Left ventricle myocardium superior (tissue), 1 donor: ENCODE measurements around the gene ARIH2. TPM values are rescaled to one million over a fixed set of nuclear protein-coding genes. Genes with fewer than 3 reads are reported as not detected.
"Not testable (repeated sequence)": the region's sequence is repeated elsewhere in the genome, so short reads cannot be mapped to it uniquely, and the experiment has no call there.

Experiments used
- ATAC-seq: fragments of 200-7000 bp; cut with Tn5 transposase; one replicate; pipeline ENCODE4 v1.9.1; 2020; ENCODE audit warnings: mild to moderate bottlenecking, moderate library complexity
- DNase-seq: peaks from one replicate; pipeline ENCODE4 v3.0.0-alpha.2; 2020
- intact Hi-C: fragments of 100-400 bp; cut with micrococcal nuclease; formaldehyde crosslinking; loops from one replicate; pipeline ENCODE4 v1.11.0; 2022
- long read RNA-seq: library from polyadenylated mRNA; unstranded; transcript quantifications from one replicate; pipeline ENCODE4 v2.0.0, GENCODE V29; 2021
- total RNA-seq: library from RNA; stranded (reverse); fragmentation: NEBNext Ultra II Directional; extraction: Animal tissue kit (Norgen Biotek cat#: 25700); gene quantifications from one replicate; pipeline ENCODE4 v1.2.1, GENCODE V29; 2021
- donor health status: DM: no; HTN: yes; CAD: no; lungs with severe emphysema.

ARIH2 gene
- total RNA-seq = 141 TPM
- long read RNA-seq, full-length matches to known transcripts = 202 of 351 reads
- long read RNA-seq, partial matches to known transcripts = 48 of 351 reads
- long read RNA-seq, other reads (novel, unspliced or antisense) = 101 of 351 reads

DNA sequence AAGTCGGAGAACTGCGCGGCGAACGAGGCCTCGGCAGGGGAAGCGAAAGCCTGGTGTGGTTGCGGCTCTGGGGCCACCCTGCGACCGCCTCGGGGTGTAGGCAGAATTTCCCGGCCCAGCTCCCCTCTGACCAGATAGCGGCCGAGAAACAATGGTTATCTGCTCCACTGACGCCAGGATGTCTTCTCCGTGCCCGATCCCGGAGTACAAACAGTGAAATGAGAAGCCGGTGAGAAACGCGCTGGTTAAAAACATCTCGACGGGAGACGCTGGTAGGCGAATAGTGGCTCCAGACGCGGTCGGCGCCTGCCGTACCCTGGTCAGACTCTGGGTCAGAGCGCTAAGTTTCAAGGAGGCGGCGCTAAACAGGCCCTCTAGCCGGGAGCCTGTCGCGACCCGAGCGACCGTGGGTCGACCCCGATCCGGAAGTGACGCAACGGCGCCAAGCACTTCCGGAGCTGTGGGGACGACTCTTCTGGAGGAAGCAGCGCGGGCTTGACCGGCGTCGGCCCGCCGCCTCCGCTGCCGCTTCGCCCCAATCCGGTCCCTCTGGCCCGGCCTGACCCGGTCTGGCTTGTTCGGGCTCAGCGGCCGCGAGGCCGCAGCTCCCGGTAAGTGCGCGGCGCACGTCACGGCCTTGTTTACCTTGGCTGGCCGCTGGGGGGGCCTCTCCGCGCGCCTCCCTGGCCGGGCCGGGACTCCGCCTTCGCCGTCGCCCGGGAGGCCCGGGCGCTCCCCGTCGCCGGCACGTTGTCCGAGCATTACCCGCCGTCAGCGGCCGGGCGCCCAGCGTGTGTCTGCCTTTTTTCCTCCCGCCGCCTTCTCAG is at the start of gene ARIH2:
Gene ARIH2 (plus strand): TSS at position 455 of the 827 bp plus-strand sequence. CDS start 8,717 bp downstream, outside the sequence.
- ATAC-seq = peak; percentile 96
- peak; percentile 97 for DNase-seq
- intact Hi-C loops = no loop called here

DNA sequence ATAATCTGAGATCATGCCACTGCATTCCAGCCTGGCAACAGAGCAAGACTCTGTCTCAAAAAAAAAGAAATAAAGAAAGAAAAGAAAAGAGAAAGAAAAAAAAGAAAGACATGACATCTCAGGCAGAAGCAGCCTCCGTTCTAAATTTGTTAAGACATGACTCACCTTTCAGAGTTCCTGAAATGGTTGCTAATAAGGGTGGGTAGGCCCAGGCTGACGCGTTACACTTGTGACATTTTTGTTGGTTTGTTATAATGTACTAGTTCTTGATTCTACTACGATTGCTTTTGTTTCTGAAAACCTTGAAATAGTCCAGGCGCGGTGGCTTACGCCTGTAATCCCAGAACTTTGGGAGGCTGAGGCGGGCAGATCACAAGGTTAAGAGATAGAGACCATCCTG is 41.0 kb upstream of the ARIH2 start:
- intact Hi-C loops = no loop called here
- DNase-seq = no peak
- ATAC-seq = no peak

DNA sequence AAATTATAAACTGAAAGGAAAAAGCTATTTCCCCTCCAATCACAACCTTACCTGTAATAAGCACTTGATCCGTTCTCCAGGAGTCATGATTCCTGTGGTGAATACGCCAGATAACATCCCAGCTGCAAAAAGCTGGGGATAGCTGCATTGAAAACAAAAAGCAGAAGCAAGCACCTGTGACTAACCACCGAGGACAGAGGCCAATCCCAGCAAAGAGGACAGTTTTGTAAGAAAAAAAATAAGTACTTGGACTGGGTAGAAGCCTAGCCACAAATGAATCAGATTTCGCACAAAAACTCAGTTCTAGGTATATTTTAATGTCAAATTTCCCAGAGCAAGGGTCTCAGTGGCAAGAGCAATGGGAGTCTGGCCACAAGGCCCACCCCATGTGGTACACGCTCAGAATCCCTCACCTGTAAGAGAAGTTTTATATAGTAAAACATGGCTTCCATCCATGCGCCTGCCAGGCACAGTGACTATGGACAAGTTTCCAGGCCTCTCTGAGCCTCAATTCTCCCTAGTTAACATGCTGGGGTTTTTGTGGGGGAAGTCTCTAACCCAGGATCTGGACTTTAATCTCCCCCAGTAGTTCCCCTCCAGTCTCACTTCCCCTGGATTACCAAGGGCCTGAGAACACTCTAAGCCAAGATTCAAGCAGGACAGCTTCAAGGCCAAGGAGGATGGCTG is 39.2 kb upstream of the ARIH2 start:
- DNase-seq (no peak), ATAC-seq (no peak)
- intact Hi-C loops = no loop called here

DNA sequence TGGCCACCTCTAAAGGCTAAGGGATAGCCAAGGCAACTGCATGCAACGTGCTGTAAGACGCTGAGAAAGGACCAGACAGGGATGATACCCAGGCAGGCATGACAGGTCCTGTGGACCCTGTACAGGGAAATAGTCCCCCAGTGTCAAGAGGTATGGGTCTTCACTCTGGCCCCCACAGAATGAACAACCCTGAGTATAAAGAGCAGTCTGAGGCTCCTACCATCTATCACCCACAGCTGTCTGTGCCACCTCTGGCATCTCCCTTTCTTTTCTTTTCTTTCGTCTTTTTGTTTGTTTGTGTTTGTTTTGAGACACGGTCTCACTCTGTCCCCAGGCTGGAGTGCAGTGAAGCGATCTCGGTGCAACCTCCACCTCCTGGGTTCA is 38.7 kb upstream of the ARIH2 start:
- ATAC-seq (no peak), DNase-seq (no peak)
- intact Hi-C loops = no loop called here

DNA sequence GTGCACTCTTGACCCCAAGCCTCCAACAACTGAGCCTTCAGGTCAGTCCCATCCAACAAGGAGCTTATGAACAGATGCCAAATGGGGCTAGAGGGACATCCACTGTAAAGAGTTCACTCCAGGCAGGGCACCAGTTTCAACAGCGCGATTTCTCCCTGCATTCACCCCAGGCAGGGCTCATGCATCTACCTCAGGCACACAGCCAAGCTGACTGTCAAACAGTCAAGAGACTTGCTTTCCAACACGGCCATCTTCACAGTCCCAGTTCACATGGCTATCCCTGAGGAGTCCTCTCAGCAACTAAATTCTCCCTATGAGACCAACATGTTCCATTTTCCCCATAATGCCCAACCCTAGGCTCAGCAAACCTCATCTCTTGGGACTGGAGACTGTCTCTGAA is 37.6 kb upstream of the ARIH2 start:
- intact Hi-C loops = no loop called here
- ATAC-seq = peak; percentile 71
- peak; percentile 34 for DNase-seq

DNA sequence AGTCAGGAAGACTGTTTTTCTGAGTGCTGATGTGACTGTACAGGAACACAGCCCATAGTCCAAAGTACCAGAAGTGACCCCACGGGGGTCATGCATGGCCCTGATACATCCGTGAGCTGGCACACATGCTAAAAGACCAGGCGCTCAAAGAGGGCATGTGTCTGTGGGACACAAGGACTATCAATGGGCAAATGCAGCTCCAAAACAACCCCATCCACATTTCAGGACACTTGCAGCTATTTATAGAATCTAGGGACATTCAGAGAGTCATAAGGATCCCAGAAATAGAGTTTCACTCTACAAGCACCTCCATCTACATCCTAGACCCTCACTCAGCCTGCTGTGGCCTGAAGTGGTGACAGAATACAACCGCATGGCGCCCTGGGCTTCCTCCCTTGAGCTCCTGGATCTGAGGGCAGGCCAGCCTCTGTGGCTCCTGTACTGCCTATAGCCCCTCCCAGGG is 37.0 kb upstream of the ARIH2 start:
- ATAC-seq (peak; percentile 81), DNase-seq (peak; percentile 39)

DNA sequence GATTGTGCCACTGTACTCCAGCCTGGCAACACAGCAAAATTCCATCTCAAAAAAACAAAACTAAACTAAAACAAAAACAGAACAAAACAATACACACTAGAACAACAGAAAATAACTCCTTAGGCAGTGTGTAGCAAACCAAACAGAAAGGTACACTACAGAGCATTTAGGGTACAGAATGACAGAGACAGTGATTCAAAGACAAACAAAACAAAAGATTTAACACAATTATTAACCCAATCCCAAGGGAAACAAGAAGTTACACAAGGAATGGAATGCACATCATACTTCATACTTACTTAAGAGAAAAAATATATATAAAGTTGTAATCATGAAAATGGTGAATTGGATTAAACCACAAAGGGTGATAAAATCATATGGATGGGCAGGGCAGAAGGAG is 32.9 kb upstream of the ARIH2 start:
- intact Hi-C loops = no loop called here
- ATAC-seq (no peak), DNase-seq (no peak)

More for the DNA sequence above, 37.0 kb upstream of the ARIH2 start:
- intact Hi-C loops = no loop called here

DNA sequence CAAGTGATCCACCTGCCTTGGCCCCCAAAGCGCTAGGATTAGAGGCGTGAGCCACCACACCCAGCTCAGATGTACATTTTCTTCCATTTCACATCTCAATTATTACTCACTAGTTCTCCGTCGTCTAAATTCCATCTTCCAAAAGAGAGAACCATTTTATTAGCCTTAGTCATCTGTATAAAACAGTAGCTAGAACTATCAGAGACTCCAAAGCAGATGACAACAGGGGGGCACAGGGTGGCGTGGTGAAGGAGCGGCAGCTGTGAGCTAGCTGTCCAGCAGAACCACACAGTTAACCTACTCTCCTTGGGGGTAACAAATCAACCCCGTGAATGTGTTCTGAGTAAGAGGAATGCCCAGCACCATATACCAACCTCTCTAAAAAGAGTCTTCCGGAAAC is 27.0 kb upstream of the ARIH2 start:
- ATAC-seq (no peak), DNase-seq (no peak)
- intact Hi-C loops = no loop called here

DNA sequence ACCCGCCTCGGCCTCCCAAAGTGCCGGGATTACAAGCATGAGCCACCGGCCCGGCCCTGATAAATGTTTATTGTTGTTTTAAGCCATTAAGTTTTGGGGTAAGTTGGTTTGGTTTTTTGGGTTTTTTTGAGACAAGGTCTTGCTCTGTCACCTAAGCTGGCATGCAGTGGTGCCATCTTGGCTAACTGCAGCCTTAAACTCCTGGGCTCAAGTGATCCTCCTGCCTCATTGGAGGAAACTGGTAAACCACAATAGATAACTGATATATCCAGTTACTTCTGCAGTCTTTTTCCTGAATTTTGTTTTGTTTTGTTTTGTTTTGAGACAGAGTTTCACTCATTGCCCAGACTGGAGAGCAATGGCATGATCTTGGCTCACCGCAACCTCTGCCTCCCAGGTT is 24.1 kb upstream of the ARIH2 start:
- DNase-seq (no peak), ATAC-seq (no peak)
- intact Hi-C loops = no loop called here

DNA sequence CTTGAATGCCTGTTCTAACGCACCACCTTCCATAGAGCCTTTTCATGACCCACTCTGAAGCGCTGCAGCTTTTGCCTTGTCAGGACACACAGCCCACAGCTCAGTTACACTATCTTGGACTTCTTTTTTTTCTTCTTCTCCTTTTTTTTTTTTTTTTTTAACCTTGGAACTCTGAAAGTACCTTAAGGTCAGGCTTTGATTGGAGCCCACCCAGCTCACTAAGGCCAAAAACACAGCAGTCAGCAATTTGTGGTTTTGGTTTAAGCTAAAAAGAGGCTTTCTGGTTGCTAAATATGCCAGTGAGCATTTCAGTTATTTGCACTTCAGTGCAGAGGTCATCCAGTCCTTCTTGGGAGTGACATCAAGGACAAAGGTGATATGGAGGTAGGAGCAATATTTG is 21.7 kb upstream of the ARIH2 start:
- intact Hi-C loops = no loop called here
- DNase-seq = no peak
- no peak for ATAC-seq

DNA sequence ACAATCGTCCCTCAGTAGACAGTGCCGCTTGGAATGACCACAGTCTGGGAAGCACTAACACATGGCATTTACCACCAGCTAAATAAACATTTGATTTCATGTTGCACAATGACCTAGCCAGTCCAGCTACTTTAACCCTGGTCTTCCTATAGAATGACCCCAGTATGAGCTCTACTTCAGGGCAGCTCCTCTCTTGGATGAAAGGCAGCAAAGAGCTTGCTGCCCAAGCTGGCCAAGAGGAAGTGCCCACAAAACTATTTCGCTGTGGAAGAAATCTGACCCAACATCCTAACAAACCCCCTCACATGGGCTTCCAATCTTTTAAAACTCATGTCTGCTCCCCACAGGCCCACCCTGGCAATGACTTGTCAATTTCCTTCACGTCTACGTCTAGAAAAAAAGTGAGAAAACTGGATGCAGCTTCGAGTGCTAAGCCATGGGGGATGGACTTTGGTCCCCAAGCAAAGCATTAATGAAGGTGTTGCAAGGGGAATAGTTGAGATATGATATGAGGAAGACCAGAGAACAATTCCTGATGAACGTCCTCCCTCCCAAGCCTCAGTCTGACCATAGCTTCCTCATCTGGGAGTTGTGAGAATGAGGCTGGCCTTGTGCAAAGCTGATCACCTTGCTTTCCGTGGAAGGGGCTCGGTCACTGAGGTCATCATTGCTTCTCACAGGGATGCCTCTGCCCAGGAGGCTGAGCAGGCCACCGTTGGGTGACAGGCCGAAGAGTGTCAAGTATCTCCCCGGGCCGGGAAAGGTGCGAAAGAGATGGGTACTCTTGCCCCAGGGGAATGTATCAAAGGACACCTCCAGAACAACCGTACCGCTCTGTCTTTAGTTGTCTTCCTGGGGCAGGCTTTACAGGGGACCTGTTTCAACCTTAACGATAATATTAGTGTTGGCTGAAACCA is 20.9 kb upstream of the ARIH2 start:
- intact Hi-C loops = no loop called here
- ATAC-seq = peak; percentile 17
- no peak for DNase-seq

DNA sequence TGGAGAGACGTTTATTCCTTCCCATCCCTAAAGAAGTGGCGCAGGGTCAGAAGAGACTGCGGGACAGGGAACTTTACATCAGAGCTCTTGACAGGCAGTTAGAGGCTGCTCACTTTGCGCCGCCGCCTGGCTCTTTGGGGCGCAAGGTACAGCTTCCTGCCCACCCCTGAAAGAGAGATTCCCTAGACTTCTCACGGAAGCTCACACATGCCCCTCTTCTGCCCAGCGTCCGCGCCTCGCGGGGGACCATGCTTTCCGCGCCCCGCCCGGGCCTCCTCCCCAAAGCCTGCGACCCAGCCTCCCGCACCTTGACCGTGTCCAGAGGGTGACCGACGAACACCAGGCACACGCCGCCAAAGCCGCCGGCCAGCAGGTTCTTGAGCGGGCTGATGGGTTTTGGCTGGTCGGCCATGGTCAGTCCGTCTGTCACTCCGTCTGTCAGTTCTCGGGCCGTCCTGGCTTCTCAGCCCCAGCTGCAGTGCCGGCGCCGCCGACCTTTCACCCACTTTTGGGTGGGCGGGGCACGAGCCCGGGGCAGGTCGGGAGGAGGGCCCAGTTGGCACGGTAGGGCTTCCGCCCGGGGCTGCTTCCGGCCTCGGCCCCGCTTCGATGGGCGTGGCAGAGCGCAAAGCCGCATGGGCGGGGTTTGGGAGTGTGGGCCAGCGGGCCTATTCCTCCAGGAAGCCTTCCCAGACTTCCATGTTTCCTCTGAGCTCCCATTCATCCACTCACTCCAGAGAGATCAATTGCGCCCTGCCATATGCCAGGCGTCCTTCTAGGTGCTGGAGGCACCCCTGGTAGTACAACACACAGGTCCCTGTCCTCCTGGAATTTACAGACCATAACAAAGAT is 20.0 kb upstream of the ARIH2 start, which contains the start of gene SLC25A20:
Gene SLC25A20 (minus strand): TSS at position 500 of the 852 bp plus-strand sequence. CDS start 88 bp downstream, at position 412.
- peak; percentile 96 for DNase-seq
- intact Hi-C loops = no loop called here
- peak; percentile 98 for ATAC-seq

DNA sequence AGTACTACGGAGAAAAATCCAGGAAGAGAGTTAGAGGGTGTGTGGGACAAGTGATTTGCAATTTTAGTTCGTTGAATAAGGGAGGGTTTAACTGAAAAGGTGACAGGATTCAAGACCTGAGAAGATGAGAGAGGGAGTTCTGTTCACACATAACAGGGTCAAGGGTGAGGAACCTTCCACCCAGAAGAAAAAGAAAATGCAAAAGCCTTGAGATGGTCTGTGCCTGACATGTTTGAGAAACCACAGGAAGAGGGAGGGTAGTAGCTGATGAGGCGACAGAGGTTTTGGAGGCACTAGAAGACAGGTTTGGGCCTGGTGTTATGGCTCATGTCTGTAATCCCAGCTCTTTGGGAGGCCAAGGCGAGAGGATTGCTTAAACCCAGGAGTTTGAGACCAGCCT is 19.4 kb upstream of the ARIH2 start:
- intact Hi-C loops = no loop called here
- ATAC-seq = no peak
- no peak for DNase-seq

DNA sequence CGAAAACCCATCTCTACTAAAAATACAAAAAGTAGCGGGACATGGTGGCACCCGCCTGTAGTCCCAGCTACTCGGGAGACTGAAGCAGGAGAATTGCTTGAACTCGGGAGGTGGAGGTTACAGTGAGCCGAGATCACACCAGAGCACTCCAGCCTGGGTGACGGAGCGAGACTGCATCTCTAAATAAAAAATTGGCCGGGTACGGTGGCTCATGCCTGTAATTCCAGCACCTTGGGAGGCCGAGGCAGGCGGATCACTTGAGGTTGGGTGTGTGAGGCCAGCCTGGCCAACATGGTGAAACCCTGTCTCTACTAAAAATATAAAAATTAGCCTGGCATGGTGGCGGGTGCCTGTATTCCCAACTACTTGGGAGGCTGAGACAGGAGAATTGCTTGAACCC is 11.6 kb upstream of the ARIH2 start:
- DNase-seq, intact Hi-C loops, ATAC-seq: not testable (repeated sequence)

DNA sequence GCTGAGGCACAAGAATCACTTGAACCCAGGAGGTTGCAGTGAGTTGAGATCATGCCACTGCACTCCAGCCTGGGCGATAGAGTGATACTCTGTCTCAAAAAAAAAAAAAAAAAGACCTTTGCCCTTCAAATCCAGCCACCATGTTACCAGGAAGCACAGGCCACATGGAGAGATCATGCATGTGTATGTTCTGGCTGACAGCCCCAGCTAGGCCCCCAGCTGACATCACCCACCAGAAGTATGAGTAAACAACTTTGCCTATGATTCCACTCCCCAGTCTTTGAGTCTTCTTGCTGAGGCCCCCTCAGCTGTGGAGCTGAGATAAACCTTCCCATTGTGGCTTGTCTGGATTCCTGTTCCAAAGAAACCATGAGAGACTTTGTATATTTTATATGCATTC is 3.3 kb upstream of the ARIH2 start:
- no peak for ATAC-seq
- DNase-seq = no peak
- intact Hi-C loops = no loop called here

DNA sequence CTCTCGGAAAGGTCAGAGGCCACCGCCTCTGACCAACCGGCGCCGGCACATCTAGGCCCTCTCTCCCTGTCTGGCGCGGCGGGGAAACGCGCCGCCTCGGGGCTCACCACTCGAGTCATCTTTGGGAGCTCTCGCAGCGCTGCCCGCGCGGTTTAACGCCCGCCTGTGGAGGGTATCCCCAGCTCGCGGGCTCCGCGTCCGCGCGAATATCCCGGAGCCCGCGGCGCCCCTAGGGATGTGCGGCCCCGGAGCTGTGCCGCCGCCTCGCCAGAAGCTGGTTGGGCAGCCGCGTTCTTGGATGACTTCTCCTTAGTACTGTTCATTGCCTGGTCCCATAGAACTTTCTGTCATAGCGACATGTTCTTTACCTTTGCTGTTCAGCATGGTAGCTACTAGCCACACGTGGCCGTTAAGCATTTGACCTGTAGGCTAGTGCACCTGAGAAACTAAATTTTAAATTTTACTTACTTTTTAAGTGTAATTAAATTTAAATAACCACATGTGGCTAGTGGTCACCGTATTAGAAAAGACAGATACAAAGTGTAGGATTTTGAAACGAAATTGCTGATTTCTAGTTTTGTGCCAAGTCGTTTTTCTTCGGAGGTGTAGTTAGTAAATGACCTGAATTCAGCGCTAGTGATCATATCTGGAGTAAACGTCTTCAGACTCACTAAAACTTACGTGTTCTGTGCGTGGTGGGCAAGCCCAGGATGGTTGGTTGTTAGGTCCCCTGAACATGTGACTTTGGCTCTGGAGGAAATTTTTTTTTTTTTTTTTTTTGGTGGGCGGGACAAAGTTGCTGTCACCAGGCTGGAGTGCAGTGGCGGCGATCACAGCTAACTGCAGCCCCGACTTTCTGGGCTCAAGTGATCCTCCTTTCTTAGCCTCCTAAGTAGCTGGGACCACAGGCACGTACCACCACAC is 835 bp downstream of the ARIH2 start:
- ATAC-seq (peak; percentile 49), DNase-seq (peak; percentile 62)
- intact Hi-C loops = no loop called here
